CD4-positive, CD25-positive, alpha-beta regulatory T cell (primary cell): ENCODE data around the gene CD300C. TPM values are rescaled to one million over a fixed set of nuclear protein-coding genes. Genes with fewer than 3 reads are reported as not detected.

Source experiments
- ATAC-seq, 2 donors: fragments of 150-1000 bp; cut with Tn5 transposase; one replicate each; pipeline ENCODE4 v1.10.0; 2021; ENCODE audit warnings: low read depth in 2 of 2, moderate number of reproducible peaks in 2 of 2, moderate library complexity in 1 of 2
- DNase-seq, 3 donors: peaks; one replicate each; pipeline versions ENCODE4 v3.0.0 to v3.0.0-alpha.2; 2012 to 2022; ENCODE audit warnings: mixed read lengths in 1 of 3
- H3K27ac ChIP-seq: one replicate; pipeline ENCODE4 v1.7.0; 2013; ENCODE audit warnings: mild to moderate bottlenecking, low read length; ENCODE audit not compliant: insufficient read depth, poor library complexity, severe bottlenecking
- H3K27me3 ChIP-seq: one replicate; pipeline ENCODE4 v1.7.0; 2013; ENCODE audit warnings: low read length; ENCODE audit not compliant: control insufficient read depth, insufficient read depth
- H3K36me3 ChIP-seq: one replicate; pipeline ENCODE4 v1.7.0; 2013; ENCODE audit warnings: mild to moderate bottlenecking, low read length, moderate library complexity; ENCODE audit not compliant: control insufficient read depth, insufficient read depth
- H3K4me1 ChIP-seq: 2 replicates; pipeline ENCODE4 v1.7.0; 2013; ENCODE audit warnings: mild to moderate bottlenecking, low read length; ENCODE audit not compliant: insufficient read depth, control insufficient read depth, poor library complexity, severe bottlenecking
- H3K4me3 ChIP-seq: one replicate; pipeline ENCODE4 v1.7.0; 2013; ENCODE audit warnings: low read depth, mild to moderate bottlenecking, low read length, moderate library complexity
- H3K9me3 ChIP-seq, 2 experiments: 1 replicate in 1 of 2; 2 replicates in 1 of 2; pipeline ENCODE4 v1.7.0; 2013; ENCODE audit warnings: low read length in 2 of 2, mild to moderate bottlenecking in 1 of 2, moderate library complexity in 1 of 2; ENCODE audit not compliant: control insufficient read depth in 2 of 2
- H3K27ac Mint-ChIP-seq, 3 donors: one replicate each; pipeline ENCODE4 v1.8.0; 2020 to 2022; ENCODE audit warnings: mild to moderate bottlenecking in 3 of 3, mixed read lengths in 3 of 3, moderate library complexity in 2 of 3
- H3K27me3 Mint-ChIP-seq: one replicate; pipeline ENCODE4 v1.8.0; 2022; ENCODE audit warnings: mild to moderate bottlenecking, mixed read lengths
- H3K36me3 Mint-ChIP-seq: one replicate; pipeline ENCODE4 v1.8.0; 2020; ENCODE audit warnings: mixed read lengths
- H3K4me1 Mint-ChIP-seq, 4 donors: one replicate each; pipeline ENCODE4 v1.8.0; 2020 to 2022; ENCODE audit warnings: mixed read lengths in 4 of 4, mild to moderate bottlenecking in 1 of 4
- H3K4me3 Mint-ChIP-seq, 4 donors: one replicate each; pipeline ENCODE4 v1.8.0; 2020 to 2022; ENCODE audit warnings: mild to moderate bottlenecking in 4 of 4, mixed read lengths in 4 of 4, moderate library complexity in 3 of 4
- H3K9me3 Mint-ChIP-seq, 7 donors: one replicate each; pipeline ENCODE4 v1.8.0; 2020 to 2022; ENCODE audit warnings: mixed read lengths in 7 of 7, mild to moderate bottlenecking in 3 of 7, moderate library complexity in 2 of 7
- polyA plus RNA-seq, 4 donors: library from polyadenylated mRNA; unstranded; fragments of 300-500 nt; fragmentation: Illumina TruSeq; gene quantifications; one replicate each; pipeline ENCODE4 v1.2.3, GENCODE V29; 2021
- total RNA-seq: library from RNA; stranded (reverse); gene quantifications from one replicate; pipeline ENCODE4 v1.2.3, GENCODE V29; 2022

CD300C gene
- total and polyA plus RNA-seq, 5 donors from 2014 or later, result 0.15 TPM; not detected in 4

- peaks cover 2% of the 10 kb centered on the region for H3K27me3 ChIP-seq
- no peaks in the 10 kb centered on the region for H3K4me1 Mint-ChIP-seq
- no peak overlapping the region for H3K4me3 Mint-ChIP-seq
- no peaks in the 10 kb centered on the region for H3K9me3 ChIP-seq
- DNase-seq, result no peak
- no peaks in the 10 kb centered on the region for H3K27me3 Mint-ChIP-seq
- ATAC-seq, result no peak
- H3K4me3 ChIP-seq, result no peak overlapping the region
- no peaks in the 10 kb centered on the region for H3K4me1 ChIP-seq
- H3K27ac Mint-ChIP-seq, result no peak overlapping the region
- no peak overlapping the region for H3K27ac ChIP-seq
- H3K36me3 Mint-ChIP-seq, result no peaks in the 10 kb centered on the region
- no peaks in the 10 kb centered on the region for H3K9me3 Mint-ChIP-seq
- no peaks in the 10 kb centered on the region for H3K36me3 ChIP-seq
These were observed 45.9 kb downstream of the CD300C start for GRCh38 chr17:74499992-74500391.

GRCh38 chr17:74497471-74497870, 48.4 kb downstream of the CD300C start:
- Histone ChIP-seq H3K36me3 (no peaks in the 10 kb centered on the region), H3K9me3 (no peaks in the 10 kb centered on the region), H3K4me3 (no peak overlapping the region), H3K4me1 (no peaks in the 10 kb centered on the region), H3K27me3 (no peaks in the 10 kb centered on the region), H3K27ac (no peak overlapping the region)
- Mint-ChIP-seq H3K36me3 (no peaks in the 10 kb centered on the region), H3K4me3 (no peak overlapping the region), H3K27ac (no peak overlapping the region), H3K4me1 (peaks cover 0 to 6% (median 0%) of the 10 kb centered on the region in 4 donors), H3K27me3 (peaks cover 6% of the 10 kb centered on the region), H3K9me3 (peaks cover 0 to 1% (median 0%) of the 10 kb centered on the region in 7 donors)
- ATAC-seq, result no peak
- no peak for DNase-seq

- no peaks in the 10 kb centered on the region for H3K36me3 Mint-ChIP-seq
- ATAC-seq (peak; percentile 47 to 53), DNase-seq (peak; percentile 27 to 60 (median 52))
- Histone ChIP-seq H3K27me3 (no peaks in the 10 kb centered on the region), H3K4me3 (no peak overlapping the region), H3K9me3 (no peaks in the 10 kb centered on the region), H3K36me3 (no peaks in the 10 kb centered on the region), H3K27ac (no peak overlapping the region), H3K4me1 (no peaks in the 10 kb centered on the region)
- H3K4me3 Mint-ChIP-seq, result no peak overlapping the region
- no peak overlapping the region for H3K27ac Mint-ChIP-seq
- H3K9me3 Mint-ChIP-seq, result peaks cover 0 to 1% (median 0%) of the 10 kb centered on the region in 7 donors
- peaks cover 0 to 6% (median 0%) of the 10 kb centered on the region in 4 donors for H3K4me1 Mint-ChIP-seq
- H3K27me3 Mint-ChIP-seq, result peaks cover 12% of the 10 kb centered on the region
These were observed 52.5 kb downstream of the CD300C start for GRCh38 chr17:74493331-74493833.

- no peak for DNase-seq
These were observed 54.3 kb downstream of the CD300C start for GRCh38 chr17:74491626-74492025.

More at GRCh38 chr17:74491626-74492025, 54.3 kb downstream of the CD300C start:
- Mint-ChIP-seq H3K27ac (no peak overlapping the region), H3K4me3 (no peak overlapping the region), H3K27me3 (peaks cover 12% of the 10 kb centered on the region), H3K36me3 (no peaks in the 10 kb centered on the region), H3K9me3 (peaks cover 0 to 1% (median 0%) of the 10 kb centered on the region in 7 donors), H3K4me1 (peaks cover 0 to 6% (median 0%) of the 10 kb centered on the region in 4 donors)
- ATAC-seq, result no peak
- no peaks in the 10 kb centered on the region for H3K36me3 ChIP-seq
- H3K9me3 ChIP-seq, result no peaks in the 10 kb centered on the region
- no peak overlapping the region for H3K27ac ChIP-seq
- H3K4me1 ChIP-seq, result no peaks in the 10 kb centered on the region
- no peak overlapping the region for H3K4me3 ChIP-seq
- H3K27me3 ChIP-seq, result peaks cover under 1% of the 10 kb centered on the region

Other genes starting within 250 kb of the CD300C start
- gene KIF19, start 219.9 kb downstream of the CD300C start, total RNA-seq, result 1.8 TPM
- 1 to 10 TPM; 1.2 to 1.7 (median 1.3) TPM for gene KIF19, start 219.9 kb downstream of the CD300C start, polyA plus RNA-seq
- gene BTBD17, start 184.2 kb downstream of the CD300C start, total RNA-seq, result not detected
- gene BTBD17, start 184.2 kb downstream of the CD300C start, polyA plus RNA-seq, result under 1 TPM in 1 of 4 donors, not detected in 3; 0.09 TPM
- not detected for gene GPR142, start 178.6 kb downstream of the CD300C start, total RNA-seq
- not detected for gene GPR142, start 178.6 kb downstream of the CD300C start, polyA plus RNA-seq
- not detected for gene GPRC5C, start 114.0 kb downstream of the CD300C start, total RNA-seq
- not detected for gene GPRC5C, start 114.0 kb downstream of the CD300C start, polyA plus RNA-seq
- 4.8 TPM for gene CD300A, start 79.5 kb downstream of the CD300C start, total RNA-seq
- gene CD300A, start 79.5 kb downstream of the CD300C start, polyA plus RNA-seq, result 1 to 10 TPM in 3 of 4 donors, under 1 TPM in 1; 0.39 to 3.0 (median 2.1) TPM
- gene CD300LB, start 14.6 kb downstream of the CD300C start, total RNA-seq, result not detected
- not detected for gene CD300LB, start 14.6 kb downstream of the CD300C start, polyA plus RNA-seq
- gene CD300H, start 21.4 kb upstream of the CD300C start, total RNA-seq, result not detected
- under 1 TPM in 1 of 4 donors, not detected in 3; 0.37 TPM for gene CD300H, start 21.4 kb upstream of the CD300C start, polyA plus RNA-seq
- not detected for gene CD300LD, start 46.2 kb upstream of the CD300C start, total RNA-seq
- gene CD300LD, start 46.2 kb upstream of the CD300C start, polyA plus RNA-seq, result not detected
- gene CD300E, start 77.6 kb upstream of the CD300C start, total RNA-seq, result not detected
- gene CD300E, start 77.6 kb upstream of the CD300C start, polyA plus RNA-seq, result under 1 TPM in 2 of 4 donors, not detected in 2; 0.06 to 0.08 TPM
- gene CD300LF, start 166.8 kb upstream of the CD300C start, total RNA-seq, result 0.52 TPM
- under 1 TPM in 2 of 4 donors, not detected in 2; 0.19 to 0.21 TPM for gene CD300LF, start 166.8 kb upstream of the CD300C start, polyA plus RNA-seq
- gene RAB37, start 191.1 kb upstream of the CD300C start, total RNA-seq, result 85.5 TPM
- gene RAB37, start 191.1 kb upstream of the CD300C start, polyA plus RNA-seq, result 100 to 1,000 TPM in 2 of 4 donors, 10 to 100 TPM in 2; 75.6 to 159 (median 104) TPM
- gene NHERF1, start 202.5 kb upstream of the CD300C start, total RNA-seq, result 177 TPM
- 100 to 1,000 TPM; 373 to 453 (median 405) TPM for gene NHERF1, start 202.5 kb upstream of the CD300C start, polyA plus RNA-seq
- gene NAT9, start 230.2 kb upstream of the CD300C start, total RNA-seq, result 35.4 TPM
- gene NAT9, start 230.2 kb upstream of the CD300C start, polyA plus RNA-seq, result 10 to 100 TPM; 16.2 to 22.0 (median 17.7) TPM